RWPE2 (cell line): Measurements from ENCODE around the gene TSHZ2.

Experiments
- ATAC-seq: fragments of 200-7000 bp; cut with Tn5 transposase; 3 replicates; pipeline ENCODE4 v1.9.1; 2021; ENCODE audit warnings: low read depth
- DNase-seq: peaks from one replicate; pipeline ENCODE4 v3.0.0-alpha.2; 2020; ENCODE audit warnings: low spot score
- H3K27ac ChIP-seq: fragments of 450-650 bp; 2 replicates; pipeline ENCODE4 v1.5.1; 2017; ENCODE audit warnings: mild to moderate bottlenecking; ENCODE audit not compliant: poor library complexity, severe bottlenecking
- H3K27me3 ChIP-seq: fragments of 250-450 bp; sonication (Bioruptor Pico); 2 replicates; pipeline ENCODE4 v1.5.1; 2021; ENCODE audit warnings: mild to moderate bottlenecking, moderate library complexity; ENCODE audit not compliant: insufficient read depth, poor library complexity, severe bottlenecking
- H3K36me3 ChIP-seq: fragments of 250-450 bp; sonication (Bioruptor Pico); 2 replicates; pipeline ENCODE4 v1.5.1; 2020; ENCODE audit warnings: low read depth, mild to moderate bottlenecking, moderate library complexity
- H3K4me1 ChIP-seq: fragments of 250-450 bp; sonication (Bioruptor Pico); 2 replicates; pipeline ENCODE4 v1.5.1; 2021; ENCODE audit warnings: mild to moderate bottlenecking, moderate library complexity; ENCODE audit not compliant: insufficient read depth, poor library complexity, severe bottlenecking
- H3K4me3 ChIP-seq: fragments of 250-450 bp; sonication (Bioruptor Pico); 2 replicates; pipeline ENCODE4 v1.5.1; 2021; ENCODE audit warnings: mild to moderate bottlenecking, moderate library complexity; ENCODE audit not compliant: severe bottlenecking
- H3K9me3 ChIP-seq: fragments of 250-450 bp; sonication (Bioruptor Pico); 2 replicates; pipeline ENCODE4 v1.5.1; 2021; ENCODE audit warnings: mild to moderate bottlenecking, moderate library complexity; ENCODE audit not compliant: severe bottlenecking
- CTCF ChIP-seq: fragments of 450-650 bp; IDR thresholded peaks from one replicate; pipeline ENCODE4 v1.5.1; 2017; ENCODE audit warnings: mild to moderate bottlenecking, moderate library complexity; ENCODE audit not compliant: poor library complexity, severe bottlenecking

TSHZ2 gene

GRCh38 chr20:53174454-53174853 is 202.3 kb downstream of the TSHZ2 start:
- no peaks in the 10 kb centered on the region for H3K9me3 ChIP-seq
- no peak overlapping the region for H3K27ac ChIP-seq
- DNase-seq (no peak), ATAC-seq (no peak; the same call in 2 of the 3 replicates)
- H3K36me3 ChIP-seq: no peaks in the 10 kb centered on the region
- no peak for TF ChIP-seq CTCF
- peaks cover 16% of the 10 kb centered on the region for H3K27me3 ChIP-seq
- no peak overlapping the region for H3K4me3 ChIP-seq
- H3K4me1 ChIP-seq: peaks cover 5% of the 10 kb centered on the region

GRCh38 chr20:53175135-53175780 is 203.1 kb downstream of the TSHZ2 start:
- TF ChIP-seq CTCF: no peak
- no peak overlapping the region for H3K27ac ChIP-seq
- H3K9me3 ChIP-seq: no peaks in the 10 kb centered on the region
- H3K4me3 ChIP-seq: no peak overlapping the region
- no peak for DNase-seq
- H3K27me3 ChIP-seq: peaks cover 14% of the 10 kb centered on the region
- no peaks in the 10 kb centered on the region for H3K36me3 ChIP-seq
- H3K4me1 ChIP-seq: peaks cover 5% of the 10 kb centered on the region
- peak; percentile 28; the same call in 1 of the 3 replicates for ATAC-seq

GRCh38 chr20:53176134-53176533 is 204.0 kb downstream of the TSHZ2 start:
- DNase-seq (no peak), ATAC-seq (no peak)
- H3K36me3 ChIP-seq: no peaks in the 10 kb centered on the region
- H3K9me3 ChIP-seq: no peaks in the 10 kb centered on the region
- TF ChIP-seq CTCF: no peak
- no peak overlapping the region for H3K27ac ChIP-seq
- peaks cover 12% of the 10 kb centered on the region for H3K27me3 ChIP-seq
- H3K4me3 ChIP-seq: no peak overlapping the region
- H3K4me1 ChIP-seq: peaks cover 5% of the 10 kb centered on the region

GRCh38 chr20:53177687-53178086 is 205.5 kb downstream of the TSHZ2 start:
- Histone ChIP-seq H3K36me3 (no peaks in the 10 kb centered on the region), H3K4me3 (no peak overlapping the region), H3K27ac (no peak overlapping the region), H3K27me3 (no peaks in the 10 kb centered on the region), H3K9me3 (no peaks in the 10 kb centered on the region), H3K4me1 (no peaks in the 10 kb centered on the region)
- no peak for TF ChIP-seq CTCF
- no peak for ATAC-seq
- DNase-seq: no peak

GRCh38 chr20:53179749-53180148 is 207.6 kb downstream of the TSHZ2 start:
- ATAC-seq (no peak), DNase-seq (no peak)
- no peak for TF ChIP-seq CTCF
- H3K4me3 ChIP-seq: no peak overlapping the region
- H3K36me3 ChIP-seq: no peaks in the 10 kb centered on the region
- H3K4me1 ChIP-seq: no peaks in the 10 kb centered on the region
- H3K27ac ChIP-seq: no peak overlapping the region
- no peaks in the 10 kb centered on the region for H3K27me3 ChIP-seq
- H3K9me3 ChIP-seq: no peaks in the 10 kb centered on the region
